Stimulated activated CD8-positive, alpha-beta memory T cell treated with anti-CD3 and anti-CD28 coated beads, Interleukin-7, amount 100 ng/mL, for 4 hours (primary cell): ENCODE results near the gene MPC1.
"Not testable (repeated sequence)": the region's sequence is repeated elsewhere in the genome, so short reads cannot be mapped to it uniquely, and the experiment has no call there.

ENCODE experiments used
- DNase-seq, 2 donors: peaks; one replicate each; pipeline ENCODE4 v3.0.0-alpha.2; 2020; ENCODE audit warnings: low read depth in 2 of 2

The MPC1 gene

GRCh38 chr6:166406197-166406596, 23.5 kb upstream of the MPC1 start:
- no peak for DNase-seq

GRCh38 chr6:166405386-166405785, 22.6 kb upstream of the MPC1 start:
- no peak for DNase-seq

- no peak for DNase-seq
These were observed 20.0 kb upstream of the MPC1 start for GRCh38 chr6:166402582-166403277.

- DNase-seq = peak; percentile 24 to 25
These were observed 18.0 kb upstream of the MPC1 start for GRCh38 chr6:166400649-166401250.

- no peak for DNase-seq
These were observed 17.4 kb upstream of the MPC1 start for GRCh38 chr6:166400181-166400580.

- no peak for DNase-seq
These were observed 15.6 kb upstream of the MPC1 start for GRCh38 chr6:166398348-166398747.

GRCh38 chr6:166397849-166398248, 15.1 kb upstream of the MPC1 start:
- no peak for DNase-seq

- DNase-seq = no peak
These were observed 13.0 kb upstream of the MPC1 start for GRCh38 chr6:166395778-166396177.

GRCh38 chr6:166395351-166395750, 12.6 kb upstream of the MPC1 start:
- no peak for DNase-seq

GRCh38 chr6:166394036-166394892, 11.5 kb upstream of the MPC1 start:
- DNase-seq = no peak

- no peak for DNase-seq
These were observed 10.7 kb upstream of the MPC1 start for GRCh38 chr6:166393535-166393823.

- not testable (repeated sequence) for DNase-seq
These were observed 10.2 kb upstream of the MPC1 start for GRCh38 chr6:166392755-166393534.

- DNase-seq = no peak
These were observed 6.4 kb upstream of the MPC1 start for GRCh38 chr6:166389119-166389518.

- DNase-seq = no peak
These were observed 5.7 kb upstream of the MPC1 start for GRCh38 chr6:166388290-166389004.

- DNase-seq = no peak
These were observed 5.0 kb upstream of the MPC1 start for GRCh38 chr6:166387642-166388289.

GRCh38 chr6:166387098-166387497, 4.4 kb upstream of the MPC1 start:
- not testable (repeated sequence) for DNase-seq

- no peak for DNase-seq
These were observed 3.4 kb upstream of the MPC1 start for GRCh38 chr6:166386111-166386510.

GRCh38 chr6:166383802-166384363, 1.1 kb upstream of the MPC1 start:
- DNase-seq = peak; percentile 6 to 7

GRCh38 chr6:166382500-166382932, 224 bp downstream of the MPC1 start:
- no peak for DNase-seq

GRCh38 chr6:166381733-166382499, 824 bp downstream of the MPC1 start:
- DNase-seq = peak; percentile 8 to 57
